HG03095 (cell line): ENCODE results near the gene DNAH1.

Experiments
- ATAC-seq: cut with Tn5 transposase; IDR thresholded peaks from one replicate; pipeline ENCODE4 v1.9.1; 2021; ENCODE audit warnings: moderate library complexity; ENCODE audit not compliant: unreplicated experiment

Gene DNAH1

GRCh38 chr3:52356126-52356525, 40.0 kb downstream of the DNAH1 start:
- ATAC-seq = no peak

GRCh38 chr3:52357151-52358080, 41.3 kb downstream of the DNAH1 start:
- ATAC-seq = no peak

- ATAC-seq = no peak
These were observed 42.3 kb downstream of the DNAH1 start for GRCh38 chr3:52358362-52358940.

GRCh38 chr3:52359116-52359855, 43.2 kb downstream of the DNAH1 start:
- no peak for ATAC-seq

GRCh38 chr3:52361011-52361410, 44.9 kb downstream of the DNAH1 start:
- ATAC-seq = no peak

- ATAC-seq = no peak
These were observed 45.3 kb downstream of the DNAH1 start for GRCh38 chr3:52361454-52361853.

- ATAC-seq = no peak
These were observed 45.8 kb downstream of the DNAH1 start for GRCh38 chr3:52361898-52362297.

GRCh38 chr3:52364322-52365035, 48.4 kb downstream of the DNAH1 start:
- ATAC-seq = no peak

- ATAC-seq = no peak
These were observed 50.4 kb downstream of the DNAH1 start for GRCh38 chr3:52366527-52366926.

GRCh38 chr3:52367891-52368880, 52.1 kb downstream of the DNAH1 start:
- ATAC-seq = no peak

- ATAC-seq = no peak
These were observed 54.4 kb downstream of the DNAH1 start for GRCh38 chr3:52370531-52370930.

- ATAC-seq = no peak
These were observed 56.8 kb downstream of the DNAH1 start for GRCh38 chr3:52372822-52373504.

- no peak for ATAC-seq
These were observed 57.6 kb downstream of the DNAH1 start for GRCh38 chr3:52373676-52374075.

GRCh38 chr3:52374173-52374572, 58.1 kb downstream of the DNAH1 start:
- ATAC-seq = no peak

GRCh38 chr3:52379610-52380009, 63.5 kb downstream of the DNAH1 start:
- ATAC-seq = no peak

- no peak for ATAC-seq
These were observed 63.9 kb downstream of the DNAH1 start for GRCh38 chr3:52380023-52380422.

- ATAC-seq = no peak
These were observed 65.5 kb downstream of the DNAH1 start for GRCh38 chr3:52381623-52382022.

- ATAC-seq = no peak
These were observed 67.3 kb downstream of the DNAH1 start for GRCh38 chr3:52383446-52383845.

- ATAC-seq = no peak
These were observed 68.1 kb downstream of the DNAH1 start for GRCh38 chr3:52384019-52384761.
